Panc1 (cell line): ENCODE results near the gene ESYT2. TPM values are rescaled to one million over a fixed set of nuclear protein-coding genes. Genes with fewer than 3 reads are reported as not detected.
A peak's percentile ranks its signal among the peaks of the same experiment; 100 is the strongest.

Source experiments
- ATAC-seq: fragments of 200-7000 bp; cut with Tn5 transposase; 2 replicates; pipeline ENCODE4 v1.9.1; 2020; ENCODE audit warnings: mild to moderate bottlenecking, moderate library complexity
- BruUV-seq: library from RNA; stranded (reverse); fragments of 400-500 nt; replicated peaks from 2 replicates; lab custom pipeline; 2021; lab: Mats Ljungman, UMichigan
- CTCF ChIA-PET: fragments of 300-600 bp; sonication (Branson Sonifier 250); formaldehyde crosslinking; loops from one replicate; lab custom pipeline; 2022; ENCODE audit warnings: antibody characterized with exemption; lab: Charles Lee
- POLR2A ChIA-PET: fragments of 300-600 bp; sonication (Branson Sonifier 250); formaldehyde crosslinking; loops from one replicate; lab custom pipeline; 2022; ENCODE audit warnings: antibody characterized with exemption; lab: Charles Lee
- DNase-seq: peaks from one replicate; pipeline ENCODE4 v3.0.0-alpha.2; 2010; ENCODE audit warnings: low read depth, low spot score
- H3K27ac ChIP-seq: 2 replicates; pipeline ENCODE4 v1.5.1; 2011; ENCODE audit warnings: mild to moderate bottlenecking, low read length, inconsistent platforms
- H3K27me3 ChIP-seq: fragments of 200-500 bp; sonication (Bioruptor generic); 2 replicates; pipeline ENCODE4 v1.6.0; 2014; ENCODE audit warnings: low read length, inconsistent platforms; ENCODE audit not compliant: control insufficient read depth, insufficient read depth
- H3K36me3 ChIP-seq: fragments of 200-500 bp; sonication (Bioruptor generic); 2 replicates; pipeline ENCODE4 v1.5.1; 2014; ENCODE audit warnings: inconsistent platforms, mild to moderate bottlenecking, low read length, moderate library complexity; ENCODE audit not compliant: control insufficient read depth, insufficient read depth
- H3K4me1 ChIP-seq: 2 replicates; pipeline ENCODE4 v1.5.1; 2011; ENCODE audit warnings: inconsistent platforms, mild to moderate bottlenecking, low read length, moderate library complexity; ENCODE audit not compliant: control insufficient read depth, insufficient read depth
- H3K4me3 ChIP-seq, 2 experiments: 2 replicates each; pipeline ENCODE4 v1.5.1; 2011 to 2012; ENCODE audit warnings: low read depth in 2 of 2, low read length in 2 of 2, mild to moderate bottlenecking in 2 of 2, inconsistent platforms in 1 of 2, moderate library complexity in 1 of 2
- H3K9me3 ChIP-seq: fragments of 200-500 bp; sonication (Bioruptor generic); 2 replicates; pipeline ENCODE4 v1.5.1; 2014; ENCODE audit warnings: low read depth, mild to moderate bottlenecking, inconsistent platforms, low read length, moderate library complexity; ENCODE audit not compliant: control insufficient read depth, insufficient read depth
- CTCF ChIP-seq: fragments of 450-650 bp; IDR thresholded peaks from 2 replicates; pipeline ENCODE4 v1.5.1; 2017; ENCODE audit warnings: mild to moderate bottlenecking
- POLR2AphosphoS5 ChIP-seq: IDR thresholded peaks from 2 replicates; pipeline ENCODE4 v1.6.1; 2012; ENCODE audit warnings: mild to moderate bottlenecking, low read depth, low read length, moderate library complexity
- REST ChIP-seq, 2 experiments: IDR thresholded peaks; 2 replicates each; pipeline ENCODE4 v1.6.1; 2011 to 2012; ENCODE audit warnings: low read depth in 2 of 2, control low read depth in 1 of 2, low read length in 1 of 2, mild to moderate bottlenecking in 1 of 2, moderate library complexity in 1 of 2; ENCODE audit not compliant: insufficient read depth in 1 of 2
- SIN3A ChIP-seq: IDR thresholded peaks from 2 replicates; pipeline ENCODE4 v1.6.1; 2012; ENCODE audit warnings: low read depth, mild to moderate bottlenecking, low read length, moderate library complexity, borderline replicate concordance; ENCODE audit not compliant: insufficient read depth
- TCF7L2 ChIP-seq: IDR thresholded peaks from 2 replicates; pipeline ENCODE4 v1.6.1; 2011; ENCODE audit warnings: mild to moderate bottlenecking, low read depth, low read length, inconsistent platforms
- in situ Hi-C: cut with HindIII; loops from 2 replicates; pipeline ENCODE4 v1.10.0; 2016; ENCODE audit warnings: low sequenced_read_pairs, low pct_unique_long_range_greater_than_20kb
- intact Hi-C: fragments of 100-400 bp; cut with micrococcal nuclease; formaldehyde crosslinking; loops from one replicate; pipeline ENCODE4 v1.10.0; 2022; ENCODE audit not compliant: unreplicated experiment
- total RNA-seq: library from RNA; stranded (reverse); gene quantifications from one replicate; pipeline ENCODE4 v1.2.1, GENCODE V29; 2021; ENCODE audit not compliant: unreplicated experiment

ESYT2 gene
- total RNA-seq, 1 experiment from 2014 or later: 92.7 TPM

GRCh38 chr7:158789842-158790241 is 39.5 kb downstream of the ESYT2 start:
- POLR2A ChIA-PET: no interaction called here

GRCh38 chr7:158786898-158787297 is 42.4 kb downstream of the ESYT2 start:
- in situ Hi-C loops: no loop called here
- no peak for DNase-seq
- ChIA-PET POLR2A (no interaction called here), CTCF (no interaction called here)
- TF ChIP-seq CTCF: no peak
- 0 out of 4 replicates have a peak, but pooled peaks of 1 of the 2 experiments have one; percentile 53 for TF ChIP-seq REST (IDR thresholded peaks at IDR 0.05; ENCODE audit: insufficient read depth in 1 of 2, low read depth in 2 of 2, low read length in 1 of 2)
- no peak for ATAC-seq
- no TSS peak for BruUV-seq
- Histone ChIP-seq H3K27ac (no peak overlapping the region), H3K9me3 (no peaks in the 10 kb centered on the region), H3K4me1 (no peaks in the 10 kb centered on the region), H3K4me3 (no peak overlapping the region), H3K27me3 (no peaks in the 10 kb centered on the region), H3K36me3 (peaks cover 11% of the 10 kb centered on the region)
- intact Hi-C loops: no loop called here

More at GRCh38 chr7:158789842-158790241, 39.5 kb downstream of the ESYT2 start:
- Histone ChIP-seq H3K4me1 (no peaks in the 10 kb centered on the region), H3K27me3 (no peaks in the 10 kb centered on the region), H3K27ac (no peak overlapping the region), H3K9me3 (no peaks in the 10 kb centered on the region), H3K4me3 (no peak overlapping the region), H3K36me3 (peaks cover 11% of the 10 kb centered on the region)
- intact Hi-C loops: no loop called here
- DNase-seq: no peak
- CTCF ChIA-PET: no interaction called here
- no peak for ATAC-seq
- in situ Hi-C loops: no loop called here
- BruUV-seq: no TSS peak
- no peak for TF ChIP-seq SIN3A
- no peak for TF ChIP-seq TCF7L2
- no peak for TF ChIP-seq REST (IDR thresholded peaks at IDR 0.05; ENCODE audit: insufficient read depth in 1 of 2, low read depth in 2 of 2, low read length in 1 of 2)
- TF ChIP-seq POLR2AphosphoS5: no peak
- no peak for TF ChIP-seq CTCF
